Measurements from ENCODE around the gene NRXN3. TPM values are rescaled to one million over a fixed set of nuclear protein-coding genes. Genes with fewer than 3 reads are reported as not detected.

The NRXN3 gene
- total and polyA plus RNA-seq, 2 donors (not counting 1 experiment from before 2014, with no cell fraction given), result not detected

DNA sequence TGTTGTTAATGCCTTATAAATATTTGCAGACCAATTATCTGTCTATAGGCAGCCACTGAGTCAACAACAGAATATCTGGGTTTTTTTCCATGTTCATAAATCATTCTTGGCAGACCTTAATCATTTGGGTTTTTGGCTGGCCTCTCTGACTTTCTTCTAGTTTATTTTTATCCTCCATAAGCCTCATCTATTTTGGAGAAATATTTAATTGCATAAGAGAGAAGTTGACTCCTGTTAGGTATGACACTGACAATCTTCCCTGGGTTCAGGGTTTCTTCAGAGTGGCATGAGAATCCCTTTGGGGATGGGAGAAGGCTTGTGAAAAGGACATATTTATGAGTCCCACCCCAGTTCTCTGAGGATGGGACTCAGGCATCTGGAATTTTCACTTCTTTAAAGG is 299.8 kb downstream of the NRXN3 start:
- TF ChIP-seq, protein P1, sequence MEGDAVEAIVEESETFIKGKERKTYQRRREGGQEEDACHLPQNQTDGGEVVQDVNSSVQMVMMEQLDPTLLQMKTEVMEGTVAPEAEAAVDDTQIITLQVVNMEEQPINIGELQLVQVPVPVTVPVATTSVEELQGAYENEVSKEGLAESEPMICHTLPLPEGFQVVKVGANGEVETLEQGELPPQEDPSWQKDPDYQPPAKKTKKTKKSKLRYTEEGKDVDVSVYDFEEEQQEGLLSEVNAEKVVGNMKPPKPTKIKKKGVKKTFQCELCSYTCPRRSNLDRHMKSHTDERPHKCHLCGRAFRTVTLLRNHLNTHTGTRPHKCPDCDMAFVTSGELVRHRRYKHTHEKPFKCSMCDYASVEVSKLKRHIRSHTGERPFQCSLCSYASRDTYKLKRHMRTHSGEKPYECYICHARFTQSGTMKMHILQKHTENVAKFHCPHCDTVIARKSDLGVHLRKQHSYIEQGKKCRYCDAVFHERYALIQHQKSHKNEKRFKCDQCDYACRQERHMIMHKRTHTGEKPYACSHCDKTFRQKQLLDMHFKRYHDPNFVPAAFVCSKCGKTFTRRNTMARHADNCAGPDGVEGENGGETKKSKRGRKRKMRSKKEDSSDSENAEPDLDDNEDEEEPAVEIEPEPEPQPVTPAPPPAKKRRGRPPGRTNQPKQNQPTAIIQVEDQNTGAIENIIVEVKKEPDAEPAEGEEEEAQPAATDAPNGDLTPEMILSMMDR (IDR thresholded peaks at IDR 0.05), result no peak
- no peak for TF ChIP-seq EZH2 (IDR thresholded peaks at IDR 0.05; ENCODE audit: borderline replicate concordance, insufficient read depth, low read depth, low read length, poor library complexity, severe bottlenecking)
- H3K9me3 ChIP-seq (ENCODE audit: control extremely low read depth in 1 of 3, control insufficient read depth in 2 of 3, insufficient read depth in 1 of 3, low read length in 2 of 3), result no peaks in the 10 kb centered on the region
- H3K79me2 ChIP-seq (ENCODE audit: control insufficient read depth, insufficient read depth, low read length), result no peaks in the 10 kb centered on the region
- POLR2A ChIA-PET, result no interaction called here
- H3K9me3 Mint-ChIP-seq (ENCODE audit: insufficient read depth), result peaks cover 5% of the 10 kb centered on the region
- H3K27me3 Mint-ChIP-seq, result no peaks in the 10 kb centered on the region
- no peak overlapping the region for H3K9ac ChIP-seq (ENCODE audit: low read length)
- H3K27ac Mint-ChIP-seq, result no peak overlapping the region
- no peak overlapping the region for H3K4me3 Mint-ChIP-seq
- DNase-seq (no peak), ATAC-seq (ENCODE audit: low read depth) (no peak)
- no peak overlapping the region for H2AFZ ChIP-seq (ENCODE audit: insufficient read depth, low read depth, low read length, poor library complexity, severe bottlenecking)
- H3K4me1 Mint-ChIP-seq, result no peaks in the 10 kb centered on the region
- H3K27ac ChIP-seq (ENCODE audit: low read length in 2 of 2), result no peak overlapping the region
- H3K27me3 ChIP-seq (replicated peaks in 1 of 4; ENCODE audit: control extremely low read depth in 1 of 4, control insufficient read depth in 3 of 4, insufficient read depth in 4 of 4, low read length in 3 of 4), result no peaks in the 10 kb centered on the region
- no peaks in the 10 kb centered on the region for H3K36me3 ChIP-seq (replicated peaks in 1 of 2; ENCODE audit: control extremely low read depth in 1 of 2, control insufficient read depth in 1 of 2, extremely low read depth in 1 of 2, insufficient read depth in 2 of 2, low read length in 1 of 2)
- no peak overlapping the region for H3K4me2 ChIP-seq (replicated peaks; ENCODE audit: low read depth, low read length, poor library complexity, severe bottlenecking)
- H4K20me1 ChIP-seq (ENCODE audit: control insufficient read depth, insufficient read depth, low read length, poor library complexity, severe bottlenecking), result no peaks in the 10 kb centered on the region
- CTCF ChIA-PET, result no interaction called here
- H3K4me1 ChIP-seq (ENCODE audit: control insufficient read depth in 2 of 2, insufficient read depth in 2 of 2, low read length in 2 of 2), result no peaks in the 10 kb centered on the region
- H3K4me3 ChIP-seq (ENCODE audit: control extremely low read depth in 1 of 5, extremely low read depth in 1 of 5, insufficient read depth in 1 of 5, low read depth in 2 of 5, low read length in 4 of 5), result no peak overlapping the region
- intact Hi-C loops (cut with micrococcal nuclease), result no loop called here

DNA sequence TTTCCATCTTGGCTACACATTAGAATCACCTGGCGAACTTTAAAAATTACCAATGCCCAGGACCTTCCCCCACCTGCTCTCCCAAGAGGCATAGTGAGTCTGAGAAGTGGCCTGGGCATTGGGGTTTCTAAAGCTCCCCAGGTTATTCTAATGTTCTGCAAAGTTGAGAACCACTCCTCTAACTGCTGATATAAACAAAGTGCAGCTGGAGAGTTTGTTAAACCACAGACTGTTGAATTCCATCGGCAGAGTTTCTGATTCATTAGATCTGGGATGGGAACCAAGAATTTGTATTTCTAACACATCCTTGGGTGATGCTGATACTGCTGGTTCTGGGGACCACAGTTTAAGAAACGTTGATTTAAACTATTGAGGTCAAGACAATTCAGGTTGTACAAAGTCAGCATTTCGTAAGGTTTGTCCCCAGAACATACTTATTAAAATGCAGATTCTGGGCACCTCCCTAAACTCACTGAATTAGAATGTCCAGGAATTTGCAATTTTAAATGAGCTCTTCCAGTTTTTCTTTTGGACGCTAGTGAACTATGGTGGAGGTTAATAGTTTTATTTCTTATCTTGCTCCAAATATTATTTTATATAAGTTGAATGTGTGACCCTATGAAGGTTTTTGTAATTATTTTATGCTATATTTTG is 309.1 kb downstream of the NRXN3 start:
- no peaks in the 10 kb centered on the region for H3K27me3 Mint-ChIP-seq
- Histone ChIP-seq H3K9ac (ENCODE audit: low read length) (no peak overlapping the region), H3K9me3 (ENCODE audit: control extremely low read depth in 1 of 3, control insufficient read depth in 2 of 3, insufficient read depth in 1 of 3, low read length in 2 of 3) (no peaks in the 10 kb centered on the region), H2AFZ (ENCODE audit: insufficient read depth, low read depth, low read length, poor library complexity, severe bottlenecking) (no peak overlapping the region), H3K79me2 (ENCODE audit: control insufficient read depth, insufficient read depth, low read length) (no peaks in the 10 kb centered on the region), H3K36me3 (replicated peaks in 1 of 2; ENCODE audit: control extremely low read depth in 1 of 2, control insufficient read depth in 1 of 2, extremely low read depth in 1 of 2, insufficient read depth in 2 of 2, low read length in 1 of 2) (no peaks in the 10 kb centered on the region), H4K20me1 (ENCODE audit: control insufficient read depth, insufficient read depth, low read length, poor library complexity, severe bottlenecking) (no peaks in the 10 kb centered on the region), H3K27ac (ENCODE audit: low read length in 2 of 2) (no peak overlapping the region), H3K27me3 (replicated peaks in 1 of 4; ENCODE audit: control extremely low read depth in 1 of 4, control insufficient read depth in 3 of 4, insufficient read depth in 4 of 4, low read length in 3 of 4) (no peaks in the 10 kb centered on the region), H3K4me2 (replicated peaks; ENCODE audit: low read depth, low read length, poor library complexity, severe bottlenecking) (no peak overlapping the region), H3K4me3 (ENCODE audit: control extremely low read depth in 1 of 5, extremely low read depth in 1 of 5, insufficient read depth in 1 of 5, low read depth in 2 of 5, low read length in 4 of 5) (no peak overlapping the region), H3K4me1 (ENCODE audit: control insufficient read depth in 2 of 2, insufficient read depth in 2 of 2, low read length in 2 of 2) (no peaks in the 10 kb centered on the region)
- H3K27ac Mint-ChIP-seq, result no peak overlapping the region
- H3K9me3 Mint-ChIP-seq (ENCODE audit: insufficient read depth), result no peaks in the 10 kb centered on the region
- ChIA-PET POLR2A (no interaction called here), CTCF (no interaction called here)
- intact Hi-C loops (cut with micrococcal nuclease), result no loop called here
- no peak for ATAC-seq (ENCODE audit: low read depth)
- TF ChIP-seq EZH2 (IDR thresholded peaks at IDR 0.05; ENCODE audit: borderline replicate concordance, insufficient read depth, low read depth, low read length, poor library complexity, severe bottlenecking), result no peak
- TF ChIP-seq, protein P1 (IDR thresholded peaks at IDR 0.05), result no peak
- DNase-seq, result no peak
- H3K4me1 Mint-ChIP-seq, result no peaks in the 10 kb centered on the region
- 100% methylated on average over 1 of the region's 5 CpGs for WGBS (ENCODE audit: insufficient coverage)
- no peak overlapping the region for H3K4me3 Mint-ChIP-seq
